Natural killer cell (primary cell): ENCODE results near the gene ZSWIM8. TPM values are rescaled to one million over a fixed set of nuclear protein-coding genes. Genes with fewer than 3 reads are reported as not detected.
"Not testable (repeated sequence)": the region's sequence is repeated elsewhere in the genome, so short reads cannot be mapped to it uniquely, and the experiment has no call there.

Experiments used
- ATAC-seq, 3 donors: fragments of 150-1000 bp in 2 of 3; fragments of 200-7000 bp in 1 of 3; cut with Tn5 transposase; 1 replicate in 1 of 3; 2 replicates in 2 of 3; pipeline ENCODE4 v1.10.0; 2021; ENCODE audit warnings: mild to moderate bottlenecking in 2 of 3, moderate library complexity in 2 of 3
- DNase-seq, 2 donors: peaks; one replicate each; pipeline versions ENCODE4 v3.0.0 to v3.0.0-alpha.2; 2013 to 2021; ENCODE audit warnings: mixed read lengths in 1 of 2
- H3K27ac ChIP-seq: one replicate; pipeline ENCODE4 v1.5.1; 2013; ENCODE audit warnings: mild to moderate bottlenecking, low read length
- H3K27me3 ChIP-seq: one replicate; pipeline ENCODE4 v1.6.1; 2013; ENCODE audit warnings: low read length; ENCODE audit not compliant: control insufficient read depth, insufficient read depth
- H3K36me3 ChIP-seq: one replicate; pipeline ENCODE4 v1.6.1; 2013; ENCODE audit warnings: low read length; ENCODE audit not compliant: control insufficient read depth, insufficient read depth
- H3K4me1 ChIP-seq: one replicate; pipeline ENCODE4 v1.6.1; 2013; ENCODE audit warnings: low read length; ENCODE audit not compliant: control insufficient read depth, insufficient read depth
- H3K4me3 ChIP-seq: one replicate; pipeline ENCODE4 v1.5.1; 2013; ENCODE audit warnings: low read length
- H3K9me3 ChIP-seq: one replicate; pipeline ENCODE4 v1.6.1; 2013; ENCODE audit warnings: low read length; ENCODE audit not compliant: control insufficient read depth, insufficient read depth
- H3K27ac Mint-ChIP-seq, 2 donors: one replicate each; pipeline ENCODE4 v1.8.0; 2022; ENCODE audit warnings: mild to moderate bottlenecking in 2 of 2, mixed read lengths in 2 of 2, moderate library complexity in 1 of 2
- H3K27me3 Mint-ChIP-seq, 2 donors: one replicate each; pipeline ENCODE4 v1.8.0; 2022; ENCODE audit warnings: low read depth in 2 of 2, mixed read lengths in 2 of 2
- H3K36me3 Mint-ChIP-seq: one replicate; pipeline ENCODE4 v1.8.0; 2022; ENCODE audit warnings: mixed read lengths
- H3K4me1 Mint-ChIP-seq, 2 donors: one replicate each; pipeline ENCODE4 v1.8.0; 2022; ENCODE audit warnings: mixed read lengths in 2 of 2
- H3K4me3 Mint-ChIP-seq: one replicate; pipeline ENCODE4 v1.8.0; 2022; ENCODE audit warnings: mild to moderate bottlenecking, moderate library complexity, mixed read lengths
- H3K9me3 Mint-ChIP-seq, 2 donors: one replicate each; pipeline ENCODE4 v1.8.0; 2022; ENCODE audit warnings: mixed read lengths in 2 of 2
- CTCF ChIP-seq: fragments of 200-600 bp; IDR thresholded peaks from one replicate; pipeline ENCODE4 v1.8.0; 2022; ENCODE audit warnings: antibody characterized with exemption
- WGBS: methylation state at CpG from one replicate; pipeline ENCODE4 v1.1.7; 2013; ENCODE audit warnings: missing lambda C conversion rate; ENCODE audit not compliant: insufficient coverage; 5-methylcytosine and 5-hydroxymethylcytosine counted together
- intact Hi-C: fragments of 100-400 bp; cut with micrococcal nuclease; formaldehyde crosslinking; loops from one replicate; pipeline ENCODE4 v1.14.2; 2022
- total RNA-seq, 4 donors: library from RNA; stranded (reverse); fragments of 120-200 nt in 1 of 4; gene quantifications; one replicate each; pipeline versions ENCODE4 v1.2.3 to v1.2.4, GENCODE V29; 2013 to 2022

The ZSWIM8 gene
- total RNA-seq, 3 donors from 2014 or later (not counting 1 experiment from before 2014, with no cell fraction given) = 157 to 161 (median 159) TPM

DNA sequence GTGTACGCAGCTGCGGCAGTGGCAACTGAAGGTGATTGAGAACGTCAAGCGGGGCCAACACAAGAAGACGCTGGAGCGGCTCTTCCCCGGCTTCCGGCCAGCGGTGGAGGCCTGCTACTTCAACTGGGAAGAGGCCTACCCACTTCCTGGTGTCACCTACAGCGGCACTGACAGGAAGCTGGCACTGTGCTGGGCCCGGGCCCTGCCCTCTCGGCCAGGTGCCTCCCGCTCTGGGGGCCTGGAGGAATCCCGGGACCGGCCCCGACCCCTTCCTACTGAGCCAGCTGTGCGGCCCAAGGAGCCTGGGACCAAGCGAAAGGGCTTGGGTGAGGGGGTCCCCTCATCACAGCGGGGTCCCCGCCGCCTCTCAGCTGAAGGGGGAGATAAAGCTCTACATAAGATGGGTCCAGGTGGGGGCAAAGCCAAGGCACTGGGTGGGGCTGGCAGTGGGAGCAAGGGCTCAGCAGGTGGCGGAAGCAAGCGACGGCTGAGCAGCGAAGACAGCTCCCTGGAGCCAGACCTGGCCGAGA is 6.5 kb downstream of the ZSWIM8 start:
- Histone ChIP-seq H3K9me3 (no peaks in the 10 kb centered on the region), H3K27me3 (no peaks in the 10 kb centered on the region), H3K4me1 (peaks cover 7% of the 10 kb centered on the region), H3K4me3 (no peak overlapping the region), H3K36me3 (peaks cover 78% of the 10 kb centered on the region), H3K27ac (no peak overlapping the region)
- Mint-ChIP-seq H3K4me1 (peaks cover 10 to 23% of the 10 kb centered on the region in 2 donors), H3K27me3 (no peaks in the 10 kb centered on the region), H3K9me3 (no peaks in the 10 kb centered on the region), H3K36me3 (no peaks in the 10 kb centered on the region), H3K4me3 (no peak overlapping the region), H3K27ac (no peak overlapping the region)
- intact Hi-C loops = no loop called here
- ATAC-seq = no peak
- TF ChIP-seq CTCF = no peak
- WGBS = 97% methylated on average over 26 of the region's 26 CpGs
- no peak for DNase-seq

GRCh38 chr10:73793456-73793855 is 8.1 kb downstream of the ZSWIM8 start:
- H3K4me1 ChIP-seq = no peaks in the 10 kb centered on the region
- H3K27ac Mint-ChIP-seq = peak overlapping the region in 1 of 2 donors; percentile 35
- no peaks in the 10 kb centered on the region for H3K27me3 ChIP-seq
- H3K4me1 Mint-ChIP-seq = peaks cover 10 to 16% of the 10 kb centered on the region in 2 donors
- no peak for TF ChIP-seq CTCF
- H3K27ac ChIP-seq = no peak overlapping the region
- H3K9me3 ChIP-seq = no peaks in the 10 kb centered on the region
- intact Hi-C loops = no loop called here
- DNase-seq (no peak), ATAC-seq (no peak)
- H3K36me3 Mint-ChIP-seq = peaks cover 5% of the 10 kb centered on the region
- no peaks in the 10 kb centered on the region for H3K27me3 Mint-ChIP-seq
- 97% methylated on average over 5 of the region's 5 CpGs for WGBS
- H3K4me3 Mint-ChIP-seq = no peak overlapping the region
- H3K9me3 Mint-ChIP-seq = no peaks in the 10 kb centered on the region
- H3K36me3 ChIP-seq = peaks cover 93% of the 10 kb centered on the region
- H3K4me3 ChIP-seq = no peak overlapping the region

- H3K4me1 ChIP-seq, DNase-seq, H3K27ac Mint-ChIP-seq, H3K9me3 Mint-ChIP-seq, H3K27me3 Mint-ChIP-seq, intact Hi-C loops, H3K9me3 ChIP-seq, H3K4me3 Mint-ChIP-seq, H3K27ac ChIP-seq, H3K4me3 ChIP-seq, H3K27me3 ChIP-seq, H3K36me3 Mint-ChIP-seq, H3K4me1 Mint-ChIP-seq, ATAC-seq: not testable (repeated sequence)
- peaks cover 94% of the 10 kb centered on the region for H3K36me3 ChIP-seq
- 97% methylated on average over 8 of the region's 10 CpGs for whole genome bisulfite sequencing
These were observed 10.1 kb downstream of the ZSWIM8 start for GRCh38 chr10:73795491-73795890.

GRCh38 chr10:73796035-73796434 is 10.6 kb downstream of the ZSWIM8 start:
- H3K4me1 Mint-ChIP-seq, H3K4me3 Mint-ChIP-seq, H3K9me3 ChIP-seq, intact Hi-C loops, H3K4me1 ChIP-seq, H3K27me3 Mint-ChIP-seq, H3K4me3 ChIP-seq, H3K27ac ChIP-seq, DNase-seq, H3K9me3 Mint-ChIP-seq, H3K27me3 ChIP-seq, H3K36me3 Mint-ChIP-seq, ATAC-seq: not testable (repeated sequence)
- 97% methylated on average over 8 of the region's 8 CpGs for WGBS
- peak overlapping the region in 1 of 2 donors; percentile 55 for H3K27ac Mint-ChIP-seq
- H3K36me3 ChIP-seq = peaks cover 92% of the 10 kb centered on the region
